H1 (cell line): Measurements from ENCODE around the gene C20orf96. TPM values are rescaled to one million over a fixed set of nuclear protein-coding genes. Genes with fewer than 3 reads are reported as not detected.
"Not testable (repeated sequence)": the region's sequence is repeated elsewhere in the genome, so short reads cannot be mapped to it uniquely, and the experiment has no call there.

Source experiments
- CTCF ChIA-PET: fragments of 300-600 bp; sonication (Branson Sonifier 250); formaldehyde crosslinking; loops from one replicate; lab custom pipeline; 2021; ENCODE audit not compliant: partially characterized antibody; lab: Charles Lee
- POLR2A ChIA-PET: fragments of 300-600 bp; sonication (Branson Sonifier 250); formaldehyde crosslinking; loops from one replicate; lab custom pipeline; 2021; ENCODE audit warnings: inconsistent platforms; ENCODE audit not compliant: partially characterized antibody; lab: Charles Lee
- DNase-seq, 2 experiments: peaks; one replicate each; pipeline versions ENCODE4 v3.0.0 to v3.0.0-alpha.2; 2010 to 2022; ENCODE audit warnings: low spot score in 2 of 2, low read depth in 1 of 2, mixed read lengths in 1 of 2
- FAIRE-seq: peaks from 2 replicates; lab custom pipeline; 2011; peaks lifted over from hg19 to GRCh38; lab: Jason Lieb, UNC
- H2AFZ ChIP-seq: 2 replicates; pipeline ENCODE4 v1.8.1; 2012; ENCODE audit warnings: low read length, inconsistent platforms
- H2AK5ac ChIP-seq: 2 replicates; pipeline ENCODE4 v1.6.1; 2013; ENCODE audit warnings: low read depth, low read length
- H2BK120ac ChIP-seq: replicated peaks from 2 replicates; pipeline ENCODE3; 2013; ENCODE audit warnings: low read depth, low read length, inconsistent platforms
- H2BK12ac ChIP-seq: 2 replicates; pipeline ENCODE4 v1.6.1; 2013; ENCODE audit warnings: low read depth, low read length
- H2BK15ac ChIP-seq: 2 replicates; pipeline ENCODE4 v1.6.1; 2013; ENCODE audit warnings: low read length
- H2BK20ac ChIP-seq: 2 replicates; pipeline ENCODE4 v1.6.1; 2013; ENCODE audit warnings: low read length
- H2BK5ac ChIP-seq: 2 replicates; pipeline ENCODE4 v1.6.1; 2013; ENCODE audit warnings: low read depth, low read length
- H3K14ac ChIP-seq: 2 replicates; pipeline ENCODE4 v1.6.1; 2013; ENCODE audit warnings: inconsistent platforms; ENCODE audit not compliant: insufficient read length
- H3K18ac ChIP-seq: 2 replicates; pipeline ENCODE4 v1.6.1; 2013; ENCODE audit warnings: low read length; ENCODE audit errors: extremely low read depth
- H3K23ac ChIP-seq: 2 replicates; pipeline ENCODE4 v1.6.1; 2013; ENCODE audit warnings: inconsistent platforms; ENCODE audit not compliant: insufficient read length
- H3K23me2 ChIP-seq: 2 replicates; pipeline ENCODE4 v1.6.1; 2013; ENCODE audit warnings: low read depth, low read length
- H3K27ac ChIP-seq: 2 replicates; pipeline ENCODE4 v1.6.1; 2011; ENCODE audit warnings: low read depth, low read length, inconsistent platforms
- H3K27me3 ChIP-seq, 4 experiments: replicated peaks in 1 of 4; 1 replicate in 1 of 4; 2 replicates in 3 of 4; pipeline versions ENCODE4 v1.6.1 to v1.8.1; 2011 to 2013; ENCODE audit warnings: low read length in 3 of 4, mild to moderate bottlenecking in 3 of 4, inconsistent platforms in 2 of 4, mixed read lengths in 2 of 4, moderate library complexity in 1 of 4; ENCODE audit not compliant: control insufficient read depth in 3 of 4, insufficient read depth in 3 of 4; ENCODE audit errors: extremely low read depth in 1 of 4
- H3K36me3 ChIP-seq, 4 experiments: 2 replicates each; pipeline versions ENCODE4 v1.6.1 to v1.8.1; 2011 to 2013; ENCODE audit warnings: mild to moderate bottlenecking in 4 of 4, low read length in 3 of 4, moderate library complexity in 2 of 4, control low read depth in 1 of 4, inconsistent platforms in 1 of 4; ENCODE audit not compliant: insufficient read depth in 4 of 4, control insufficient read depth in 2 of 4
- H3K4ac ChIP-seq: replicated peaks from 2 replicates; pipeline ENCODE3; 2013; ENCODE audit warnings: low read length, low read depth, mixed read lengths, inconsistent platforms; ENCODE audit not compliant: insufficient read length
- H3K4me1 ChIP-seq, 4 experiments: replicated peaks in 1 of 4; 1 replicate in 1 of 4; 2 replicates in 3 of 4; pipeline versions ENCODE4 v1.6.1 to v1.8.1; 2011 to 2013; ENCODE audit warnings: low read length in 3 of 4, inconsistent platforms in 2 of 4, mixed read lengths in 1 of 4; ENCODE audit not compliant: insufficient read depth in 4 of 4, control insufficient read depth in 3 of 4
- H3K4me2 ChIP-seq, 2 experiments: 2 replicates each; pipeline versions ENCODE4 v1.6.1 to v1.8.1; 2011 to 2013; ENCODE audit warnings: low read depth in 2 of 2, low read length in 2 of 2, control low read depth in 1 of 2, inconsistent platforms in 1 of 2, mild to moderate bottlenecking in 1 of 2; ENCODE audit not compliant: insufficient read depth in 1 of 2
- H3K4me3 ChIP-seq, 4 experiments: fragments of 200-600, 300-600 bp in 1 of 4; sonication (generic), shearing (Covaris generic), sonication (Bioruptor Twin) in 1 of 4; 2 replicates each; pipeline versions ENCODE4 v1.5.1 to v1.8.1; 2011 to 2016; ENCODE audit warnings: low read length in 4 of 4, low read depth in 3 of 4, control low read depth in 2 of 4, inconsistent platforms in 2 of 4, mild to moderate bottlenecking in 2 of 4, mixed read lengths in 1 of 4, moderate library complexity in 1 of 4; ENCODE audit not compliant: insufficient read depth in 2 of 4; ENCODE audit errors: extremely low read depth in 1 of 4
- H3K56ac ChIP-seq: replicated peaks from 2 replicates; pipeline ENCODE3; 2013; ENCODE audit warnings: low read depth, mild to moderate bottlenecking, mixed read lengths, low read length, inconsistent platforms; ENCODE audit not compliant: insufficient read length
- H3K79me1 ChIP-seq: 2 replicates; pipeline ENCODE4 v1.6.1; 2013; ENCODE audit warnings: low read depth, low read length, control low read depth
- H3K79me2 ChIP-seq, 2 experiments: 2 replicates each; pipeline versions ENCODE4 v1.6.1 to v1.8.1; 2012 to 2013; ENCODE audit warnings: low read length in 2 of 2, mild to moderate bottlenecking in 2 of 2, inconsistent platforms in 1 of 2; ENCODE audit not compliant: insufficient read depth in 2 of 2, control insufficient read depth in 1 of 2
- H3K9ac ChIP-seq, 4 experiments: replicated peaks in 1 of 4; 1 replicate in 1 of 4; 2 replicates in 3 of 4; pipeline versions ENCODE4 v1.6.1 to v1.8.1; 2011 to 2013; ENCODE audit warnings: low read depth in 3 of 4, low read length in 3 of 4, control low read depth in 2 of 4, mild to moderate bottlenecking in 2 of 4, moderate library complexity in 2 of 4, inconsistent platforms in 1 of 4; ENCODE audit errors: extremely low read depth in 1 of 4
- H3K9me3 ChIP-seq, 2 experiments: 2 replicates each; pipeline versions ENCODE4 v1.6.1 to v1.8.1; 2012 to 2013; ENCODE audit warnings: mild to moderate bottlenecking in 2 of 2, moderate library complexity in 2 of 2, control low read depth in 1 of 2, inconsistent platforms in 1 of 2, low read depth in 1 of 2, low read length in 1 of 2, mixed read lengths in 1 of 2; ENCODE audit not compliant: insufficient read depth in 2 of 2
- H4K20me1 ChIP-seq, 2 experiments: replicated peaks in 1 of 2; 2 replicates each; pipeline versions ENCODE3 to v1.8.1; 2011 to 2013; ENCODE audit warnings: inconsistent platforms in 2 of 2, low read length in 2 of 2, mild to moderate bottlenecking in 1 of 2; ENCODE audit not compliant: insufficient read depth in 2 of 2, control insufficient read depth in 1 of 2
- H4K5ac ChIP-seq: 2 replicates; pipeline ENCODE4 v1.6.1; 2013; ENCODE audit warnings: low read length, low read depth, mixed read lengths, inconsistent platforms; ENCODE audit not compliant: insufficient read length
- H4K8ac ChIP-seq: 2 replicates; pipeline ENCODE4 v1.8.0; 2013; ENCODE audit warnings: mild to moderate bottlenecking, moderate library complexity, low read length, inconsistent platforms; ENCODE audit not compliant: insufficient read depth; ENCODE audit errors: extremely low read depth
- H4K91ac ChIP-seq: replicated peaks from 2 replicates; pipeline ENCODE3; 2013; ENCODE audit warnings: low read length, mixed read lengths, inconsistent platforms; ENCODE audit not compliant: insufficient read length
- EZH2 ChIP-seq: fragments of 200-600 bp; sonication (generic); IDR thresholded peaks from 2 replicates; pipeline ENCODE4 v1.7.1; 2012; ENCODE audit warnings: low read depth, mild to moderate bottlenecking, moderate library complexity, low read length, inconsistent platforms; ENCODE audit not compliant: severe bottlenecking
- ZNF274 ChIP-seq: IDR thresholded peaks from 2 replicates; pipeline ENCODE4 v1.7.0; 2012; ENCODE audit warnings: low read length, borderline replicate concordance; ENCODE audit errors: extremely low read depth
- WGBS, 2 experiments: shearing (Covaris generic) in 1 of 2; methylation state at CpG; one replicate each; pipeline versions ENCODE4 v1.1.6 to v1.1.7; 2013 to 2015; ENCODE audit warnings: low lambda C conversion rate in 2 of 2, mixed read lengths in 2 of 2, inconsistent platforms in 1 of 2, low coverage in 1 of 2, missing lambda C conversion rate in 1 of 2; ENCODE audit not compliant: insufficient replicate concordance in 2 of 2, insufficient coverage in 1 of 2, insufficient read length in 1 of 2; ENCODE audit errors: extremely low coverage in 1 of 2, missing lambda C conversion rate in 1 of 2; 5-methylcytosine and 5-hydroxymethylcytosine counted together
- polyA plus RNA-seq, 7 experiments: library from polyadenylated mRNA; depleted of rRNA in 3 of 7; stranded (reverse) in 5 of 7; unstranded in 2 of 7; fragments of >200 nt in 5 of 7; fragments of 200-250 nt in 2 of 7; gene quantifications; 1 replicate in 5 of 7; 2 replicates in 1 of 7; 4 replicates in 1 of 7; pipeline versions ENCODE4 v1.2.1 to v1.2.3, GENCODE V29; 2011 to 2013; ENCODE audit warnings: missing spikeins in 2 of 7, mixed read lengths in 2 of 7
- total RNA-seq: library from RNA; stranded (reverse); fragmentation: NEBNext Ultra II Directional; extraction: Animal tissue kit (Norgen Biotek cat#: 25700); gene quantifications from 2 replicates; pipeline ENCODE4 v1.2.1, GENCODE V29; 2021

C20orf96 gene
- total and polyA plus RNA-seq, 2 of the 8 experiments (the other 6 are each of a cell fraction or from before 2014, with no cell fraction given), result 19.2 to 21.0 TPM

GRCh38 chr20:257419-257818, 33.1 kb downstream of the C20orf96 start, which contains the start of gene DEFB132 (continued):
- TF ChIP-seq EZH2 (no peak), ZNF274 (no peak)
- TF ChIP-seq, all 59 proteins: peak for 0

DNA sequence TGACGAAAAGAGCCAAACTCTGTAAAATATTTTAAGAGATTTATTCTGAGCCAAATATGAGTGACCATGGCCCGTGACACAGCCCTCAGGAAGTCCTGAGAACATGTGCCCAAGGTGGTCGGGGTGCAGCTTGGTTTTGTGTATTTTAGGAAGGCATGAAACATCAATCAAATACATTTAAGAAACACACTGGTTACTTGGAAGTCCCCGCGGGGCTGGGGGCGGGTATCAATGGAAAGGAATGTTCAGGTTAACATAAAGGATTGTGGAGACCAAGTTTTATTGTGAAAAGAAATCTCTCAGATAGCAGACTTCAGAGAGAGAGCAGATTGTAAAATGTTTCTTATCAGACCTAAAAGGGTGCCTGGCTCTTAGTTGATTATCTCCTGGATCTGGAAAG, 37.1 kb downstream of the C20orf96 start:
- POLR2A ChIA-PET, result not testable (repeated sequence)

More for the DNA sequence above, 37.1 kb downstream of the C20orf96 start:
- H3K56ac ChIP-seq, H4K5ac ChIP-seq, H3K27ac ChIP-seq, FAIRE-seq, H3K4me1 ChIP-seq, DNase-seq, H3K23ac ChIP-seq, H3K36me3 ChIP-seq, H2BK15ac ChIP-seq, H4K8ac ChIP-seq, H2BK20ac ChIP-seq, H3K79me1 ChIP-seq, H3K4me3 ChIP-seq, H2AK5ac ChIP-seq, H4K91ac ChIP-seq, H3K23me2 ChIP-seq, H3K18ac ChIP-seq, H3K9ac ChIP-seq, H2BK5ac ChIP-seq, H4K20me1 ChIP-seq, H3K14ac ChIP-seq, H3K9me3 ChIP-seq, H3K4me2 ChIP-seq, H3K79me2 ChIP-seq, H2AFZ ChIP-seq, H2BK12ac ChIP-seq, H3K4ac ChIP-seq, H2BK120ac ChIP-seq: not testable (repeated sequence)
- CTCF ChIA-PET, result interaction anchor here (1.2 to 1.9 kb wide), 3 partner anchors 10 to 25 kb away, joined by 3 to 9 read pairs (median 4); no protein-coding TSS in a partner anchor
- WGBS, 2 experiments, result 60% methylated on average over 6 of the region's 6 CpGs; no CpG with 5 or more reads in 1 of the 2 experiments
- peaks cover 28 to 64% (median 59%) of the 10 kb centered on the region in 4 experiments for H3K27me3 ChIP-seq
